Right atrium auricular region (tissue), 2 donors: ENCODE data around the gene MAGI2. TPM values are rescaled to one million over a fixed set of nuclear protein-coding genes. Genes with fewer than 3 reads are reported as not detected.
"Not testable (repeated sequence)": the region's sequence is repeated elsewhere in the genome, so short reads cannot be mapped to it uniquely, and the experiment has no call there.

Experiments
- DNase-seq: peaks from one replicate; pipeline ENCODE4 v3.0.0-alpha.2; 2019; ENCODE audit warnings: low spot score
- H3K27ac ChIP-seq, 2 donors: fragments of 200-600 bp; sonication (generic); 1 replicate in 1 of 2; 2 replicates in 1 of 2; pipeline ENCODE4 v1.5.1; 2016 to 2019
- H3K27me3 ChIP-seq, 2 donors: fragments of 200-600 bp; sonication (generic); one replicate each; pipeline versions ENCODE4 v1.5.1 to v1.6.0; 2017 to 2019
- H3K36me3 ChIP-seq: fragments of 200-600 bp; sonication (generic); one replicate; pipeline ENCODE4 v1.5.1; 2016
- H3K4me1 ChIP-seq, 2 donors: fragments of 200-600 bp; sonication (generic); one replicate each; pipeline versions ENCODE4 v1.5.1 to v1.6.0; 2017 to 2019
- H3K4me3 ChIP-seq, 2 donors: fragments of 200-600 bp; sonication (generic); 1 replicate in 1 of 2; 2 replicates in 1 of 2; pipeline ENCODE4 v1.5.1; 2017 to 2019; ENCODE audit warnings: mild to moderate bottlenecking in 1 of 2, moderate library complexity in 1 of 2
- H3K9me3 ChIP-seq, 2 donors: fragments of 200-600 bp; sonication (generic); one replicate each; pipeline ENCODE4 v1.5.1; 2019
- total RNA-seq, 2 donors: library from RNA; depleted of rRNA; stranded (reverse); fragments of >200 nt; gene quantifications; one replicate each; pipeline ENCODE4 v1.1.0, GENCODE V29; 2016
- TF ChIP-seq, protein P1 (sequence below), 2 donors: fragments of 200-600 bp; sonication (generic); IDR thresholded peaks; one replicate each; pipeline ENCODE4 v1.5.1; 2019; ENCODE audit warnings: antibody characterized with exemption in 2 of 2

MAGI2 gene
- total RNA-seq, 2 donors from 2014 or later = 5.9 to 6.0 TPM

DNA sequence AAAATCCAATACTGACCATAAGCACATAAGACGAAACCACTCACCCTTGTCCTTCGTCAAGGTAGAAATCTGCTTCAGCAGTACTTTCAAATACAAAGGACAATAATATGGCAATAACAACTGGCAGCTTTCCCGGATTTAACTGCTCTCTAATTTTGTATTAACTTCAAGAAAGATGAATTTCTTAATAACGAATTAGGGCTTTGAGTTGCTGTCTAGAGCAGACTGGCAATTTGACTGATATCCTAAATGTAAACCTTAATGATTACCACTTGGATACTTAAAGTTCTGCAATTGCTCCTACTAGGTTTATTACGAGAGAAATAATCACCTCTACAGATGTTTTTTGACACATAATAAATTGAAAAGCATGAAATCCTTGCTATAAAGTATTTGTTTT, 418.7 kb downstream of the MAGI2 start:
- no peaks in the 10 kb centered on the region for H3K9me3 ChIP-seq
- DNase-seq = no peak
- H3K27me3 ChIP-seq = no peaks in the 10 kb centered on the region
- H3K4me3 ChIP-seq = no peak overlapping the region
- no peaks in the 10 kb centered on the region for H3K36me3 ChIP-seq
- no peak overlapping the region for H3K27ac ChIP-seq
- TF ChIP-seq, protein P1, sequence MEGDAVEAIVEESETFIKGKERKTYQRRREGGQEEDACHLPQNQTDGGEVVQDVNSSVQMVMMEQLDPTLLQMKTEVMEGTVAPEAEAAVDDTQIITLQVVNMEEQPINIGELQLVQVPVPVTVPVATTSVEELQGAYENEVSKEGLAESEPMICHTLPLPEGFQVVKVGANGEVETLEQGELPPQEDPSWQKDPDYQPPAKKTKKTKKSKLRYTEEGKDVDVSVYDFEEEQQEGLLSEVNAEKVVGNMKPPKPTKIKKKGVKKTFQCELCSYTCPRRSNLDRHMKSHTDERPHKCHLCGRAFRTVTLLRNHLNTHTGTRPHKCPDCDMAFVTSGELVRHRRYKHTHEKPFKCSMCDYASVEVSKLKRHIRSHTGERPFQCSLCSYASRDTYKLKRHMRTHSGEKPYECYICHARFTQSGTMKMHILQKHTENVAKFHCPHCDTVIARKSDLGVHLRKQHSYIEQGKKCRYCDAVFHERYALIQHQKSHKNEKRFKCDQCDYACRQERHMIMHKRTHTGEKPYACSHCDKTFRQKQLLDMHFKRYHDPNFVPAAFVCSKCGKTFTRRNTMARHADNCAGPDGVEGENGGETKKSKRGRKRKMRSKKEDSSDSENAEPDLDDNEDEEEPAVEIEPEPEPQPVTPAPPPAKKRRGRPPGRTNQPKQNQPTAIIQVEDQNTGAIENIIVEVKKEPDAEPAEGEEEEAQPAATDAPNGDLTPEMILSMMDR (IDR thresholded peaks at IDR 0.05) = no peak
- H3K4me1 ChIP-seq = no peaks in the 10 kb centered on the region

- H3K9me3 ChIP-seq = peaks cover 0 to 18% of the 10 kb centered on the region in 2 donors
- H3K4me3 ChIP-seq, H3K27ac ChIP-seq, DNase-seq, H3K36me3 ChIP-seq, H3K4me1 ChIP-seq, H3K27me3 ChIP-seq: not testable (repeated sequence)
These were observed 433.8 kb downstream of the MAGI2 start for GRCh38 chr7:79019711-79020110.

- H3K9me3 ChIP-seq = no peaks in the 10 kb centered on the region
- H3K4me1 ChIP-seq = no peaks in the 10 kb centered on the region
- DNase-seq = no peak
- H3K27me3 ChIP-seq = no peaks in the 10 kb centered on the region
- TF ChIP-seq, protein P1 (IDR thresholded peaks at IDR 0.05) = no peak
- no peak overlapping the region for H3K4me3 ChIP-seq
- H3K27ac ChIP-seq = no peak overlapping the region
- no peaks in the 10 kb centered on the region for H3K36me3 ChIP-seq
These were observed 441.5 kb downstream of the MAGI2 start for GRCh38 chr7:79011921-79012320.

- TF ChIP-seq, protein P1 (IDR thresholded peaks at IDR 0.05) = no peak
- Histone ChIP-seq H3K9me3 (no peaks in the 10 kb centered on the region), H3K36me3 (no peaks in the 10 kb centered on the region), H3K4me3 (no peak overlapping the region), H3K27me3 (no peaks in the 10 kb centered on the region), H3K27ac (no peak overlapping the region), H3K4me1 (no peaks in the 10 kb centered on the region)
- DNase-seq = no peak
These were observed 443.8 kb downstream of the MAGI2 start for GRCh38 chr7:79009647-79010046.

DNA sequence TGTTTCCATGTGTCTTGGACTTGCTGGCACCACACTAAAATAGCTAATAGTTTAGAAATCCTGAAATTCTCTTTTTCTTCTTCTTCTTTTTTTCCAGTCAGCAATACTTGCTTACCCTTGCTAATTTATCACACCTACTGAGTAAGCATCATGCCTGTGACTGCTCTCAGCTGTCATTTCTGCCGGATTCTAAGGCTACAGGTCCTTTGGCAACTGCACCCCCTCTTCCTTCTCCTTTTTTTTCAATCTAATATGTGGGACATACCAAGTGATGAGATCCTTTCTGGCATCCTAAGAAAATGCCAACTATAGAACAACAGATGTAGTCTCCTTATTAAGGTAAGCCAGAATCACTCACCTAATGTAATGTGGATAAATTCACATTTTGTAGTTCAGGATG, 444.7 kb downstream of the MAGI2 start:
- TF ChIP-seq, protein P1 (IDR thresholded peaks at IDR 0.05) = no peak
- Histone ChIP-seq H3K27me3 (no peaks in the 10 kb centered on the region), H3K4me1 (no peaks in the 10 kb centered on the region), H3K4me3 (no peak overlapping the region), H3K9me3 (no peaks in the 10 kb centered on the region), H3K27ac (no peak overlapping the region), H3K36me3 (no peaks in the 10 kb centered on the region)
- no peak for DNase-seq

DNA sequence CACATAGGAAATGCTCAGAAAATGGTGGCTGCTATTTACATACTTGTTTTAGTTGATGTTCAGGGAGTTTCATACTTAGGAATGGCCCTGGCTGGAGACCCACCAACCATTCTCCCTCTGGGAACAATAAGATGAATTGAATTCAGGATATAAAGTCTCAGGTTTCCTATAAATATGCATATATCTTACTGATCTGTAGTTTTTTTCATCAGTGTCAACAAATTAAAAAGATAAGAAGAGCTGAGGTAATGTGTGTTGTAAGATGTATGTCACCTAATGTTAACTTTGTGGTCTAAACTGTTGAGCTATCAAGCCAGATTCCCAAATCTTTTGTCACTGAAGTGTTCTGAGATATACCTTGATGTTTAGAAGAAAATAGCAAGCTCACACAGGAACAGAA, 457.5 kb downstream of the MAGI2 start:
- Histone ChIP-seq H3K4me3 (no peak overlapping the region), H3K4me1 (no peaks in the 10 kb centered on the region), H3K36me3 (no peaks in the 10 kb centered on the region), H3K27ac (no peak overlapping the region), H3K9me3 (no peaks in the 10 kb centered on the region), H3K27me3 (no peaks in the 10 kb centered on the region)
- TF ChIP-seq, protein P1 (IDR thresholded peaks at IDR 0.05) = no peak
- DNase-seq = no peak
